HG03196 (cell line): ENCODE data around the gene ULBP1.
"Not testable (repeated sequence)": the region's sequence is repeated elsewhere in the genome, so short reads cannot be mapped to it uniquely, and the experiment has no call there.

Source experiments
- ATAC-seq: cut with Tn5 transposase; IDR thresholded peaks from one replicate; pipeline ENCODE4 v1.9.1; 2021; ENCODE audit not compliant: unreplicated experiment

The ULBP1 gene

DNA sequence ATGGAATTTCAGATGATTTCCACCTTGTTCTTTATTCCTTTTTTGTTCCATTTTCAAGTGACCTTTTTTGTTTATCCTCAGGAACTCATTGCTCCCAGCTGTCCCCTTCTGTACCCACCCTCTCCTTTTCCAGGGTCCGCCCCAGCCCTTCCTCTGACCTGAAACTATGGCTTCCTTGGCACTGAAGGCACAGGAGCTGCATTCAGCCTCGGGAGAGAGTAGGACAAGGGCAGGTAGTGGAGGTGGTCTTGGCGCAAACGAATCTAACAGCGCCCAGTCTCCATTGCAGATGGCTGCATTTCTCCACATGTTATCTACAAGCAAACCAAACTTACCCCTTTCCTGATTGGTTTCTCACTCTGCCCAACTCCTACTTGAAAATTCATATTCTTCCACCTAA lies 30.7 kb upstream of the ULBP1 start:
- no peak for ATAC-seq

DNA sequence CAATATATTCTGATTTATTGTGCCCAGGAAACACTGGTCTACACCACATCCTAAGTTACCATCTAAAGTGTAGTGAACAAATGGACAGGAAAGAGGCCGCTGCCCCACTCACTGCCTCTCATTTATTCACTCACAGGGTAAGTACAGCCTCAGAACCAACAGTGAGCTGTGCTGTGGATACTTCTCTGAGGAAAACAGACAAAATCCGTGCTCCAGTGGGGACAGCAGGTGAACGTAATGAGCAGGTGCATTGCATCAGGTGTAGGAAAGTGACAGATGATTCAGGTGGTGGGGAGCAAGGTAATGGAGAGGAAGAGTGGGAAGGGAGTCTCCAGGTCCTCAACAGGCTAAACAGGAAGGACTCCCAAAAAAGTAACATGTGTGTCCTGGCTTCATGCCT lies 30.3 kb upstream of the ULBP1 start:
- ATAC-seq = no peak

DNA sequence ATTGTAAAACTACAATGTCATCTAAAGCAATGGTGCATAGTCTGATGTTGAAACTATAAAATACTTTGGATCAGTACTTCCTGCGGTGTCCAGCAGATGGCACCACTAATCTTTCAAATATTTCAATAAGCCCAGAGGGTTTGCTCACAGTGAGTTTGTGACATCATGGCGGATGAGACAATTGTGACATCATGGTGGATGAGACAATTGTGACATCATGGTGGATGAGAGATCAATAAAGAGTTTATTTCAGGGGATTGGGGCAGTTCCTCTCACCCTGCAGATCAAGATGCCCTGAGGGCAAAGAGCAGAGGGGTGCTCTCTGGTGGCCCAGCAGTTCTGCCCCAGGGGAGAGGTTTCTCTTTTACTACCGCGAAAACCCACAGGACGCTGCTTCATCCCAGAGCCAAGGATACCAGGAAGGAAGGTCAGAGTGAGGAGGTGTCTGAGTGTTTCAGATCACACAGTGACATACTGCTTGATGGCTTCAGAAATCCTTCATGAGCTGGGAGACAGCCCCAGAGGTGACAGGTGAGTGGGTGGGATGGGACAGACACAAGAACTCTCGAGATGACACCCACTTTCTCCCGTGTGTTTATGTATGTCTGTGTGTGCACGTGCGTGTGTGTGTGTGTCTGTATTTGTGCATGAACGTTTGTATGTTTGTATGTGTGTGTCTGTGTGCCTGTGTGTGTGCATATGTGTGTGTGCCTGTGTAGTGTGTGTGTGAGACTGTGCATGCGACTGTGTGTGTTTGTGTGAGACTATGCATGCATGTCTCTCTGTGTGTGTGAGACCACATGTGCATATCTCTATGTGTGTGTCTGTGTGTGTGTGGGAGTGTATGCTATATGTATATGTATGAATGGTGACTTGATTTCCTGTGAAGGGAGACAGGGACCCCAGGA lies 29.2 kb upstream of the ULBP1 start:
- ATAC-seq = no peak

DNA sequence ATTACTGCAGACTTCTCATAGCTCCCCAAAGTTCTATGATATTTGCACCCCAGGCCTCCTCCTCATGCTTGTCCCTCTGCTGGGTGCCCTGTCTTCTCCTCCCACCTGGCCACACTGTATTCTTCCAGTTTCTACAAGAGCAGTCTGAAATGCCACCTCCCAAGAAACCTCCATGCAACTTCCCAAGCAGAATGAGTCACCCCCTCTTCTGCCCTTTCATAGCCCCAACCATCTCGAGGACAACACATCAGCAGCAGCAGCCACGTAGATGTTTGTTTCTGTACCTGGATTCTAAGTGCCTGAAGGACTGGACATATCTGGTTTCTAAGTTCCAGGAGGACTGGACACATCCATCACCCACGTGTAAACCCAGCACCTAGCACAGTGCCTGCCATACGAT lies 28.5 kb upstream of the ULBP1 start:
- no peak for ATAC-seq

DNA sequence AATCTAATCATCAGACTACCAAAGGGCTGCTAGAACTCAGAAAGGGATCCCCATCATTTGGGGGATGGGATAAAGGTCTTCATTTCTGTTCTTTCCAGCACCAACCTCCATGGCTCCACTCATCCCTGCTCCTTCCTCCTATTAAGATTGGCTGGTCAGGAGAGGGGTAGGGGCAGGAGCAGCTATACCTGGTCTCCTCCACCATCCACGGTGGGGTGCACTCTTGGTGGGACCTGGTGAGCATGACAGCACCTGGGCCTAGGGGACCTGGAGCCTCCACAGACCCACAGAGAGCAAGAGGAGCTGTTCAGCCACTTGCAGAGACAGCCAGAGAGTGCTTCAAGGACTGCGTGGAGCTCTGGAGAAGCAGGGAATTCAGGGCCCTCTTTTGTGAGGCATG lies 28.1 kb upstream of the ULBP1 start:
- no peak for ATAC-seq

DNA sequence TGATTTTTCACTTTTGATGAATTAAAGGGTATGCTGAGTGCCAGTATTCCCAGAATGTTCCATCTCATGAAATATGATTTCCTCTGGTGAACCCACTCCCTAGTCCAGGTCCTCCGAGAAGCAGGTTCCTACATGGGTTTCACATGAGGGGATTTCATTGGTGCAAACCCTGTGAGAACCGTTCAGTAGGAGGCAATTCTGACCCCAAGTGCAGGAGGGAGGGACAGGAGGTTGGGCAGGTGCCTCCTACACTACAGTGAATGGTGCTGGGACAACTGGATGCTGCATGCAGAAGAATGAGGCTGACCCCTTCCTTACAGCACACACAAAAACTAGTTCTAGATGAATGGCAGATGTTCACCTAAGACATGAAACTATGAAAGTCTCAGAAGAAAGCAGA lies 27.0 kb upstream of the ULBP1 start:
- ATAC-seq = no peak

DNA sequence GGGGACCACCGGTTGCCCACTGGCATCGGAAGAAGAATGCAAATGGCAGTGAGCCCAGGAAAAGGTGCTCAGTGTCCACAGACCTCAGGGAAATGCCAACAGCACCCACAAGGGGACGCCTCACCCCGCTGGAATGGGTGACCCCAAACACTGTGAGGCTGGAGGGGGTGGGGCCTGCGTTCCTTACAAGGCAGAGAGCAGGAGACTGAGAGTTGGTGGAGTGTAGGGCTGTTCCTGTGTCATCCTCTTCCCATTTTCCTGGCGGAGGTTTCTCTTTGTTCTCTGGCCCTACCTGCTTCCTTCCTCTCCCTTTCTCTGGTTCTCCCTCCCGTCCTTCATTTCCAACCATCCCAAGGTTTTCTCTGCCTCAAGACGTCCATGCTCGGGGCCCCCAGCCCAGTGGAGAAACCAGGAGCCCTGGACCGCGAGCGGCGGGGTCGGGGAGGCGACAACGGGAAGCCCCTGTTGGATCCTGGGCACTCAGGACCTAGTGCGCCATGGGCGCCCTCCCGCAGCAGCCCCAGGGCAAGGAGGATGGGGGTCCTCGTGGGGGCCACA lies 25.7 kb upstream of the ULBP1 start:
- ATAC-seq = not testable (repeated sequence)

DNA sequence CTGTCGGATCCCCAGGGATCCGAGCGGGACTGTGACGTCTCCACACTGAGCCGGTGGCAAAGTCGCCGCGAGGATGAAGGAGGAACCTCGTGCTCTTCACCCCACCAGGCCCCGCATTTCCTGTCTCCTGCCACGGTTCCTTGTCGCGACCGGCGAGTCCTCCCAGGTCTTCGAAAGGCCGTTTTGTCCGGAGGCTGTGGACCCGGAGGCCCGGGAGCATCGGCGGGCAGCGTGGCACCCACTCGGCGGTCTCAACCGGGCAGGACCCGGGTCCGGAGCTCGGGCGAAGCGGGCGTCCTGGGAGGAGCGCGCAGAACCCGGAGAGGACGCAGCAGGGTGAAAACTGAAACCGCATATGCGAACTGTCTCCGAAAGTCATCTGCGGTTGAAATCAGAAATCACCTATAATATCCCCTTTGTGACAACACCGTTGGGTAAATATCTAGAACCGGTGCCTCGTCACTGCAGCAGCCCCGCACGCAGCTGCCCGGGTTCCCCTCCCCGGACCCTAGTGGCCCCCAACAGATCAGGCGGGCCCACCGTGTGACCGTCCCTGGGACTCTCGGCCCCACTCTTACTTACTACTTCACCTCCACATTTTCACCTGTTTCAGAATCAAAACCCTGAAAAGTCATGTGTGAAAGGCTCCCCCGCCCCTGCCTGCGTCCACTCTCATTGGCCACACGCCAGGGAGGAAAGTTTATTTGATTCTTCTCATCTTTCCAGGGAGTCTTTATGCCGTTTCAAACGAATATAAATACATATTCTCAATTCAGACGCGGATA lies 25.0 kb upstream of the ULBP1 start:
- peak; percentile 82 for ATAC-seq

GRCh38 chr6:149939356-149939648 lies 24.4 kb upstream of the ULBP1 start:
- no peak for ATAC-seq

DNA sequence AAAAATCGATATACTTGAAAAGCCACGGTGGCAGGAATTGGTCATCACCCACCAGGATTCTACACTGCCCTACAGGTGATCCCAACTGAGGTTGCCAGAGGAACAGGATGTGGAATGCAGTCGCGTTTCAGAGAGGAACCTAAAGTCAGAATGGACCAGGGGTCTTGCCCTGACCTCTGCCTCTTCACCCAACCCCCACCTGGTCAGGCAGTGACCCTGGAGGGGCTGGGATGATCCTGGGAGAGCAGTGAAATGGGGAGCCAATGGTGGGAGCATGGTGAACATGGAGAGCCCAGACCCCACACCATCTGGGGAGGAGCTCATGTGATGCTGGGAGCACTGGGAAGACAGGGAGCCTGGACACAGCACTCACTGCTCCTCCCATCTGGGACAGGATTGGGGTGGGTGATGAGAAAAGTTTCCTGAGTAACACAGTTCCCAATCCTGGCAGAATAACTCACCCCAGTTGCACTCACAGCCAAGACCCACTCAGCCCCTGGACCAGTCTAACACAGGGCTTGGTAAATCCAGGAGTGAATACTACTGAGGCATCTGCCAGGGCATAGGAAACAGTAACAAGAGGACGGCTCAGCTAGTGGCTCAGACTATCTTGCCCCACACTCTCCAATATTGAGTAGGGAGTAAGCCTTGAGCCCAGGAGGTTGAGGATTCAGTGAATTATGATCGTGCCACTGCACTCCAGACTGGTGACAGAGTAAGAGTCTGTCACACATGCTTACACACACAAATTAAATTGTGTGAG lies 23.7 kb upstream of the ULBP1 start:
- no peak for ATAC-seq

- no peak for ATAC-seq
Measured at GRCh38 chr6:149940672-149940982, 23.1 kb upstream of the ULBP1 start.

GRCh38 chr6:149941583-149942460 lies 21.9 kb upstream of the ULBP1 start, which contains the start of gene ULBP2:
Gene ULBP2 (plus strand): TSS chr6:149942014. CDS start chr6:149942073, 59 bp downstream.
- no peak for ATAC-seq

GRCh38 chr6:149942461-149942829 lies 21.3 kb upstream of the ULBP1 start:
- ATAC-seq = no peak

DNA sequence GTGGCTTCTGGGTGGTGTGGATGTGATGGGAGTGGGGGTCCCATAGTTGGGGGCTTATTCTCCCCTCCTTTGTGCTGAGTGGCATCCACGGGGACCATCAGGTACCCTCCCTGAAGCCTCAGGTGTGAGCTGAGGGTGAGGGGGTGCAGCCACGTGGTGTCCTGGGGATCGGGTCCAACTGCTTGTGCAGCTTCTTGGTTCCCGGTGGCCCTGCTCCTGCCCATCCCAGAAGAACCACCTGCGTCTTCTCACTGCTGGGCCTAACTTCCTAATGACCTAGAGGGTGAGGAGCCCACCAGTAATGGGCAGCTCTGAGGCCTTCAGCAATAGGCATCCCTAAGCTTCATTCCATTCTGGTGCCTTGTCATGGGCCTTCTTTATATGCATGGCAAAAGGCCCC lies 20.4 kb upstream of the ULBP1 start:
- ATAC-seq = not testable (repeated sequence)

- ATAC-seq = not testable (repeated sequence)
Measured at GRCh38 chr6:149945276-149945675, 18.5 kb upstream of the ULBP1 start.

- not testable (repeated sequence) for ATAC-seq
Measured at GRCh38 chr6:149946631-149947030, 17.1 kb upstream of the ULBP1 start.

- ATAC-seq = not testable (repeated sequence)
Measured at GRCh38 chr6:149947533-149947932, 16.2 kb upstream of the ULBP1 start.

DNA sequence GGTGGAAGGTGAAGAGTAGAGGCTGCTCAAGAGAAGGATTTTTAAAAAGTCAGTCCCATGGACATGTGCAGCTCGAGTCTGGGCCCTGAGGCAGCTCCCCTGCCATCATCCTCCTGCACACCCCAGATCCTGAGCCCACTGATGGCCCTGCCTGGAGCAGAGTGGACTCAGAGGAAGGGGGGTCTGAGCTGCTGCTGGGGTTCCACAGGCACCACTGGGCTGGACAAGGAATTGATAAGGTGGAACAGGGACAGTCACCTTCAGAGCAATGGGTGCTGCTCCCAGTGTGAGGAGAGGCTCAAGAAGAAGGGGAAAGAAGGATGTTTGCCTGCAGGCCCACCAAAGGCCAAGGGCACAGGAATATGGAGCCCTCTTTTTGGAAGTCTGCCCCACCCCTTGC lies 15.7 kb upstream of the ULBP1 start:
- ATAC-seq = no peak

DNA sequence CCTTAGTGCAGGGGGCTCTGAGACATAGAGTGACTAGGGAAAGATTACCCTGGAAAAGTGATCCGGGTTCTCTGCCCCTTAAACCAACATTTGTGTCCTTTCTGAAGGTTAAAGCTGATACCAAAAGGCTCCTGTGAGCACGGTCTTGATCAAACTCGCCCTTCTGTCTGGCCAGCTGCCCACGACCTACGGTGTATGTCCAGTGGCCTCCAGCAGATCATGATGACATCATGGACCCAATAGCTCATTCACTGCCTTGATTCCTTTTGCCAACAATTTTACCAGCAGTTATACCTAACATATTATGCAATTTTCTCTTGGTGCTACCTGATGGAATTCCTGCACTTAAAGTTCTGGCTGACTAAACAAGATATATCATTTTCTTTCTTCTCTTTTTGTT lies 15.1 kb upstream of the ULBP1 start:
- no peak for ATAC-seq

GRCh38 chr6:149950423-149950822 lies 13.3 kb upstream of the ULBP1 start:
- no peak for ATAC-seq
